ENCODE data around the gene TCERG1L. TPM values are rescaled to one million over a fixed set of nuclear protein-coding genes. Genes with fewer than 3 reads are reported as not detected.

The TCERG1L gene
- total and polyA plus RNA-seq, 9 of the 15 experiments (the other 6 are each of a cell fraction or from before 2014, with no cell fraction given), result not detected

DNA sequence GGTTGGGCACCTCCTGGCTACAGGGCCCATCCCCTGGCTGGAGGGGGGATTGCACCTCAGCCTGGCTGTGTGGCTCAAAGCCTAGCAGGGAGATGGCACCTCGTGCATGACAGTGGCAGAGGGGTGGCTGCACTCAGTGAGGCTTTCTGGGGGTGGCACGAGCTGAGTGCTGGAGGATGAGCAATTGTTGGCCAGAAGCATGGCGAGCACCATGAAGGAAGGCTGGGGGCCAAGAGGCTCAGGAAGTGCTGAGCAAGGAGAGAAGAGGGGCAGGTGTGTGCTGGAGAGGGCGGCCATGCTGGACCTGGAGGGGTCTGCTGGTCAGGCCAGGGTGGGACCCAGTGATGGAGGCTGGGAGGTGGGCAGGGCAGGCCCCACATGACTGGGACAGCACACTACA is 65.4 kb downstream of the TCERG1L start:
- BruUV-seq (replicated peaks), result no TSS peak
- Histone ChIP-seq H3K79me2 (ENCODE audit: control insufficient read depth, insufficient read depth, low read length) (no peaks in the 10 kb centered on the region), H3K27ac (ENCODE audit: extremely low read depth, low read depth, low read length) (no peak overlapping the region), H3K4me1 (replicated peaks in 1 of 2; ENCODE audit: control insufficient read depth in 2 of 2, insufficient read depth in 2 of 2, low read length in 2 of 2) (no peaks in the 10 kb centered on the region), H2AFZ (ENCODE audit: low read depth, low read length) (no peak overlapping the region), H4K20me1 (replicated peaks; ENCODE audit: control insufficient read depth, insufficient read depth, low read length) (no peaks in the 10 kb centered on the region), H3K27me3 (ENCODE audit: control insufficient read depth in 2 of 2, insufficient read depth in 2 of 2, low read length in 2 of 2) (peaks cover 0 to 24% of the 10 kb centered on the region in 2 experiments; a peak in 2 of 5 replicates), H3K9ac (ENCODE audit: insufficient read depth in 1 of 2, low read depth in 2 of 2, low read length in 2 of 2) (no peak overlapping the region), H3K4me3 (no peak overlapping the region), H3K4me2 (ENCODE audit: insufficient read depth, low read length) (no peak overlapping the region), H3K9me1 (ENCODE audit: control insufficient read depth, insufficient read depth, low read length) (no peaks in the 10 kb centered on the region), H3K9me3 (replicated peaks; ENCODE audit: control insufficient read depth, insufficient read depth, low read depth, low read length) (no peaks in the 10 kb centered on the region), H3K36me3 (ENCODE audit: control insufficient read depth, insufficient read depth, low read length) (no peaks in the 10 kb centered on the region)
- FAIRE-seq (no peak), ATAC-seq (no peak), DNase-seq (ENCODE audit: extremely low read depth in 1 of 4, low spot score in 3 of 4) (no peak)
- CTCF ChIA-PET (ENCODE audit: low intra/inter-chr PET ratio), result no interaction called here
- POLR2A ChIA-PET, result no interaction called here
- in situ Hi-C loops (cut with MboI), result no loop called here
- TF ChIP-seq KDM5B (IDR thresholded peaks at IDR 0.05; ENCODE audit: insufficient replicate concordance, low read depth, low read length), result no peak
- TF ChIP-seq MYC (IDR thresholded peaks at IDR 0.05; ENCODE audit: low read depth, low read length), result no peak
- no peak for TF ChIP-seq MYC (CRISPR knock-in tag; IDR thresholded peaks at IDR 0.05; ENCODE audit: borderline replicate concordance, low read depth)
- no peak for TF ChIP-seq POU5F1 (IDR thresholded peaks at IDR 0.05; ENCODE audit: borderline replicate concordance, low read depth, low read length, partially characterized antibody)
- no peak for TF ChIP-seq CBX1 (IDR thresholded peaks at IDR 0.05; ENCODE audit: low read depth)
- TF ChIP-seq ZNF165 (CRISPR knock-in tag; IDR thresholded peaks at IDR 0.05; ENCODE audit: borderline replicate concordance), result no peak
- 6% methylated on average over 4 of the region's 4 CpGs for WGBS (ENCODE audit: insufficient coverage, low coverage, missing lambda C conversion rate)
- intact Hi-C loops (cut with micrococcal nuclease), result no loop called here

DNA sequence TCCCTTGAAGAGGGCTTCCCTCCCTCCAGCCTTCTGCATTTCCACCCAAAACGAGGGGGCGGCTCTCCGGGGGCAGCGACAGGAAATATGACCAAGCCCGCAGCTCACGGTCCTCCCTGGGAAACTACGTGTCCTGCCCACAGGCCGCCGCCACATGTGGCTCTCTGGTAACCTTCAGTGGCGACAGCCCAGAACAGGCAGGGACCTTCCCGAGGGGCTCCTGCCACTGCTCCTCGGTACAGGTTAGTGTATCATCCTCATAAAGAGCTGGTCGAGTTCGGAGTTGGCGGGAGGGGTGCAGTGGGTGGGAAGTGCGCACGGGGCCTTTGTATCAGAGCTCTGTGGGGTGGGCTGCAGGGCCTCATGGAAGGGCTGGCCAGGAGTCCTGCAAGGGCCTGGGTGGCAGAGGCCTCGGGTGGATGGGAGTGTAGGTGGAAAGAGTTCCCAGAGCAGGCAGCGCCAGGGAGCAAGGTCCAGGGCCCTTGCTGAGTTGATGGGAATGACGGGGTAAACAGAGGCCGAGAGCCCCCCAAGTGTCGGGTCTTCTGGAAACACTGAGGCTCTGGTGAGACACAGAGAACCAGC is 66.0 kb downstream of the TCERG1L start:
- Histone ChIP-seq H3K27me3 (ENCODE audit: control insufficient read depth in 2 of 2, insufficient read depth in 2 of 2, low read length in 2 of 2) (peaks cover 0 to 23% of the 10 kb centered on the region in 2 experiments; a peak in 2 of 5 replicates), H2AFZ (ENCODE audit: low read depth, low read length) (no peak overlapping the region), H4K20me1 (replicated peaks; ENCODE audit: control insufficient read depth, insufficient read depth, low read length) (no peaks in the 10 kb centered on the region), H3K79me2 (ENCODE audit: control insufficient read depth, insufficient read depth, low read length) (no peaks in the 10 kb centered on the region), H3K4me2 (ENCODE audit: insufficient read depth, low read length) (no peak overlapping the region), H3K9me3 (replicated peaks; ENCODE audit: control insufficient read depth, insufficient read depth, low read depth, low read length) (no peaks in the 10 kb centered on the region), H3K9ac (ENCODE audit: insufficient read depth in 1 of 2, low read depth in 2 of 2, low read length in 2 of 2) (no peak overlapping the region), H3K9me1 (ENCODE audit: control insufficient read depth, insufficient read depth, low read length) (no peaks in the 10 kb centered on the region), H3K27ac (ENCODE audit: extremely low read depth, low read depth, low read length) (no peak overlapping the region), H3K4me3 (no peak overlapping the region), H3K36me3 (ENCODE audit: control insufficient read depth, insufficient read depth, low read length) (no peaks in the 10 kb centered on the region), H3K4me1 (replicated peaks in 1 of 2; ENCODE audit: control insufficient read depth in 2 of 2, insufficient read depth in 2 of 2, low read length in 2 of 2) (no peaks in the 10 kb centered on the region)
- POLR2A ChIA-PET, result no interaction called here
- ATAC-seq (no peak), FAIRE-seq (no peak), DNase-seq (ENCODE audit: extremely low read depth in 1 of 4, low spot score in 3 of 4) (no peak)
- intact Hi-C loops (cut with micrococcal nuclease), result no loop called here
- in situ Hi-C loops (cut with MboI), result no loop called here
- WGBS (ENCODE audit: insufficient coverage, low coverage, missing lambda C conversion rate), result 4% methylated on average over 15 of the region's 22 CpGs
- BruUV-seq (replicated peaks), result no TSS peak
- CTCF ChIA-PET (ENCODE audit: low intra/inter-chr PET ratio), result no interaction called here
- TF ChIP-seq SMARCC2 (IDR thresholded peaks at IDR 0.05; ENCODE audit: low read depth) (no peak), ZFP1 (CRISPR knock-in tag; IDR thresholded peaks at IDR 0.05) (no peak), C11orf30 (IDR thresholded peaks at IDR 0.05; ENCODE audit: low read depth) (no peak), FOXA3 (CRISPR knock-in tag; conservative IDR thresholded peaks at IDR 0.05 in 1 of 2, IDR thresholded peaks at IDR 0.05 in 1 of 2) (no peak)
- TF ChIP-seq, protein P1, sequence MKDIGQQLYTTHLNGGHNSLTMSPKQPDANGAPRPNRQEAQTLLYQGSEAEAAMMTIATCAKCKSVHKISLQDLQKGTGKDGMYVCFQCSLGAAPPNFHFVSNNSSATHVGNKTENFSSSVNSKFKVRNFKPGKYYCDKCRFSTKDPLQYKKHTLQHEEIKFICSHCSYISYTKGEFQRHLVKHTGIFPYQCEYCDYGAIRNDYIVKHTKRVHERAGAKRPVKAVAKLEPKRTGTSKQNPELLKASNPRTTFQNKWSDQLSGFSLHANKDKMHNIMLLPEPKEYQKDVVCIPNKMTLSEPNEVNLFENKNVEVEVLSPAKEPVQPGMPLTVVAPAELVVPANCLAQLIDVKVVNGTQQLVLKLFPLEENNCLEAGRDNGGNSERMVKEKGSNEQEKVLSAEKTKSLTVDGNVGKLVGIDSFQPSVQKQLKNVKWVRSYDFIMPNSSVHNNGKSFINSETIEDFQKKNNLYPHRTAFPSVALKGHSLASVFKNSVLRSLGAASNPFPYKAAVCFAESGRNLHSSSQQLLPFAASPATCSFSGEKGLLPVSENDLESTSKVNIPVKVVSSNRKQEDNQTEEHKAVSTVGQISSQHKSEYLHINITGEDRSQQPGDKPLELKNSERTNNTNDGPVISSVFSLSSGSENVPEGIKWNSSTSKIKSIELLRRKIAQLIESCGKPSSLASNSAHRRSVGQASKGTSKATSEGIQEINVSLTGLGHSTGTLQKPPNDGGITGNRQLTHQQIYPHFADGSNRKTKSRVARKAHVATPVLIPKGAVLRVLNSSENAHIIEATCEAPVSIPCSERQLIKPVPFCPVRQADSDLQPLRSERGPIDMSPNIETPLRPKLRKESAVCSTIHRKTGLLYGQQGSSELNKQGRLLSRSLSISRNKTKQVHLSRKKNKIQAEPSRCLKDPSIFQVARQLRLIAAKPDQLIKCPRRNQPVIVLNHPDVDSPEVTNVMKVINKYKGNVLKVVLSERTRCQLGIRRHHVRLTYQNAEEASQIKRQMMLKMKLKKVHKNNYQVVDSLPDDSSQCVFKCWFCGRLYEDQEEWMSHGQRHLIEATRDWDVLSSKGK (CRISPR knock-in tag; IDR thresholded peaks at IDR 0.05), result no peak
- TF ChIP-seq, protein P2, sequence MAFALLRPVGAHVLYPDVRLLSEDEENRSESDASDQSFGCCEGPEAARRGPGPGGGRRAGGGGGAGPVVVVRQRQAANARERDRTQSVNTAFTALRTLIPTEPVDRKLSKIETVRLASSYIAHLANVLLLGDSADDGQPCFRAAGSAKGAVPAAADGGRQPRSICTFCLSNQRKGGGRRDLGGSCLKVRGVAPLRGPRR (CRISPR knock-in tag; IDR thresholded peaks at IDR 0.05), result no peak
